Measurements from ENCODE around the gene TUBG2. TPM values are rescaled to one million over a fixed set of nuclear protein-coding genes. Genes with fewer than 3 reads are reported as not detected.

Gene TUBG2
- total RNA-seq, 1 experiment from 2014 or later, result 20.4 TPM

DNA sequence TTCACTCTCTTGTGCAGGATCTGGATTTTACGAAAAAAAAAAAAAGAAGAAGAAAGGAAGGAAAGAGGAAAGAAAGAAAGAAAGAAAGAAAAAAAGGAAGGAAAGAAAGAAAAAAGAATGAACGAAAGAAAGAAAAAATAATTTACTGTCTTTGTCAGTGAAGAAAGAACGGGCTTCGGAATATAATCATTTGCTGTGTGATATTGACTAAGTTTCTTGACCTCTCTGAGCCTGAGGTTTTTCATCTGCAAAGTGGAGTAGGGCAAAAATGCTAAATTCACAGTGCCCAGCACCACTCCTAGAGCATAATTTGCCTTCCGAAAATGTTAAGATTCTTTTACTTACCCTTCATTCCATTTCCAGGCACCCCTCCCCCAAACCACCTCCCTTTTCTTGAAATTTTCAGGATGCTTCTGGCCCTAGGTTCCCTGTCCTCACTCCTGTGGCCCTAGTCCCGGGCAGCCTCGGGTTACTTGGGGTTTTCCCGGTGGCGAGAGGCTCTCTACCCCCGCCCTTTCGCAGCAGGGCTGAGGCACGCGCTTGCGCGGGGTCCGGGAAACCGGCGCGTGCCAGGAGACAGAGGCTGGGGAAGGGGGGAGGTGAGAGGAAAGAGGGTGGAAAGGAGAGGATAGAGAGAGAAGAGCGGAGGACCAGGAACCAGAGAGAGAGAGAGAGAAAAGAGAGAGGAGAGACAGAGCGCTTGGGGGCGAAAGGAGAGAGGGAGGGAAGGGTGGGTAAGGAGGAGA is 23.1 kb downstream of the TUBG2 start, which contains the start of gene CNTNAP1:
TSS of gene CNTNAP1 (plus strand) at position 556 of the 746 bp plus-strand sequence. CDS start 299 bp downstream, outside the sequence.
- WGBS (ENCODE audit: extremely low coverage, insufficient read length, low lambda C conversion rate), result no CpG with 5 or more reads among the region's 22 CpGs
- H4K91ac ChIP-seq (ENCODE audit: insufficient read length, low read depth, low read length), result no peak within 1 kb of the TSS
- no peak within 1 kb of the TSS for H3T11ph ChIP-seq (ENCODE audit: low read length)
- H2BK15ac ChIP-seq (ENCODE audit: low read depth, low read length), result no peak within 1 kb of the TSS
- H3K18ac ChIP-seq (ENCODE audit: insufficient read length, low read depth, low read length), result no peak within 1 kb of the TSS
- Mint-ChIP-seq H3K27me3 (ENCODE audit: low read depth) (peaks cover 46% of the 10 kb centered on the region), H3K36me3 (ENCODE audit: insufficient read depth in 1 of 3, low read depth in 3 of 3) (peaks cover 10 to 20% (median 16%) of the 10 kb centered on the region in 3 experiments), H3K27ac (peak within 1 kb of the TSS; percentile 34 to 63 (median 52); a peak in 5 of 7 replicates), H3K4me3 (peak within 1 kb of the TSS; percentile 73 to 85), H3K9me3 (no peaks in the 10 kb centered on the region; a peak in 2 of 5 replicates), H3K4me1 (peaks cover 37 to 51% of the 10 kb centered on the region in 2 experiments)
- no peak within 1 kb of the TSS for H3K56ac ChIP-seq (ENCODE audit: insufficient read length, low read depth, low read length)
- H3K79me2 ChIP-seq (ENCODE audit: insufficient read depth, low read length), result no peaks in the 10 kb centered on the region
- H2BK120ac ChIP-seq (ENCODE audit: low read depth, low read length, poor library complexity, severe bottlenecking), result no peak within 1 kb of the TSS
- H2AK5ac ChIP-seq (ENCODE audit: insufficient read length, low read length), result no peak within 1 kb of the TSS
- peak within 1 kb of the TSS; percentile 65 for H2AFZ ChIP-seq (ENCODE audit: low read length)
- H3K27me3 ChIP-seq (ENCODE audit: insufficient read depth, low read length), result no peaks in the 10 kb centered on the region; the same call in 1 of the 2 replicates
- H3K4me2 ChIP-seq (ENCODE audit: insufficient read depth, insufficient read length, low read length), result peak within 1 kb of the TSS; percentile 68
- no peak within 1 kb of the TSS for H4K8ac ChIP-seq (replicated peaks; ENCODE audit: insufficient read length, low read depth, low read length)
- H4K5ac ChIP-seq (ENCODE audit: insufficient read length, low read depth, low read length), result no peak within 1 kb of the TSS
- no peaks in the 10 kb centered on the region for H3K79me1 ChIP-seq (ENCODE audit: insufficient read depth, low read depth, low read length, poor library complexity, severe bottlenecking)
- no peaks in the 10 kb centered on the region for H4K20me1 ChIP-seq (ENCODE audit: control insufficient read depth, insufficient read depth, insufficient read length)
- H3K23me2 ChIP-seq (ENCODE audit: insufficient read length, low read depth, low read length, poor library complexity, severe bottlenecking), result peaks cover 18% of the 10 kb centered on the region
- TF ChIP-seq, protein P1, sequence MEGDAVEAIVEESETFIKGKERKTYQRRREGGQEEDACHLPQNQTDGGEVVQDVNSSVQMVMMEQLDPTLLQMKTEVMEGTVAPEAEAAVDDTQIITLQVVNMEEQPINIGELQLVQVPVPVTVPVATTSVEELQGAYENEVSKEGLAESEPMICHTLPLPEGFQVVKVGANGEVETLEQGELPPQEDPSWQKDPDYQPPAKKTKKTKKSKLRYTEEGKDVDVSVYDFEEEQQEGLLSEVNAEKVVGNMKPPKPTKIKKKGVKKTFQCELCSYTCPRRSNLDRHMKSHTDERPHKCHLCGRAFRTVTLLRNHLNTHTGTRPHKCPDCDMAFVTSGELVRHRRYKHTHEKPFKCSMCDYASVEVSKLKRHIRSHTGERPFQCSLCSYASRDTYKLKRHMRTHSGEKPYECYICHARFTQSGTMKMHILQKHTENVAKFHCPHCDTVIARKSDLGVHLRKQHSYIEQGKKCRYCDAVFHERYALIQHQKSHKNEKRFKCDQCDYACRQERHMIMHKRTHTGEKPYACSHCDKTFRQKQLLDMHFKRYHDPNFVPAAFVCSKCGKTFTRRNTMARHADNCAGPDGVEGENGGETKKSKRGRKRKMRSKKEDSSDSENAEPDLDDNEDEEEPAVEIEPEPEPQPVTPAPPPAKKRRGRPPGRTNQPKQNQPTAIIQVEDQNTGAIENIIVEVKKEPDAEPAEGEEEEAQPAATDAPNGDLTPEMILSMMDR (conservative IDR thresholded peaks at IDR 0.05), result no peak
- H3K14ac ChIP-seq (ENCODE audit: insufficient read depth, low read length), result peak within 1 kb of the TSS; percentile 21; the same call in 1 of the 2 replicates
- no peak within 1 kb of the TSS for H3K27ac ChIP-seq (ENCODE audit: insufficient read length, low read depth, low read length)
- no peak within 1 kb of the TSS for H3K23ac ChIP-seq (ENCODE audit: insufficient read length, low read depth, low read length)
- H3K9me3 ChIP-seq (ENCODE audit: control insufficient read depth, low read depth, low read length), result no peaks in the 10 kb centered on the region
- no peak within 1 kb of the TSS for H2BK12ac ChIP-seq (ENCODE audit: insufficient read length, low read depth, low read length)
- H3K9ac ChIP-seq (ENCODE audit: extremely low read depth, insufficient read length, low read length), result no peak within 1 kb of the TSS
- peaks cover 3% of the 10 kb centered on the region; the same call in 1 of the 2 replicates for H3K4me1 ChIP-seq (ENCODE audit: insufficient read depth, low read length)
- peak; percentile 80 for DNase-seq
- H2BK20ac ChIP-seq (ENCODE audit: low read depth, low read length, poor library complexity, severe bottlenecking), result no peak within 1 kb of the TSS
- H3K4ac ChIP-seq (ENCODE audit: low read depth, low read length), result no peak within 1 kb of the TSS
- no peak within 1 kb of the TSS for H2BK5ac ChIP-seq (ENCODE audit: insufficient read length, low read length)

Data from H9 (cell line).